ENCODE data around the gene MYO1B.

The MYO1B gene

GRCh38 chr2:191233533-191233932 is 11.7 kb upstream of the MYO1B start:
- no peaks in the 10 kb centered on the region for H3K4me1 ChIP-seq (ENCODE audit: insufficient read depth, low read length, poor library complexity, severe bottlenecking)
- H3K4me2 ChIP-seq (ENCODE audit: low read depth, low read length, poor library complexity, severe bottlenecking) = no peak overlapping the region
- no peaks in the 10 kb centered on the region for H3K9me3 ChIP-seq (ENCODE audit: insufficient read depth, low read depth, low read length)
- no peaks in the 10 kb centered on the region for H3K27me3 ChIP-seq (ENCODE audit: insufficient read depth, low read length, poor library complexity, severe bottlenecking)
- H3F3A ChIP-seq (ENCODE audit: low read depth) = no peaks in the 10 kb centered on the region
- no peak overlapping the region for H3K9ac ChIP-seq (ENCODE audit: low read depth, low read length, poor library complexity, severe bottlenecking)
- no peaks in the 10 kb centered on the region for H3K9me2 ChIP-seq (replicated peaks; ENCODE audit: low read depth, low read length)
- no peak for TF ChIP-seq EZH2phosphoT487 (IDR thresholded peaks at IDR 0.05; ENCODE audit: borderline replicate concordance)
- no peak for TF ChIP-seq CTCF (conservative IDR thresholded peaks at IDR 0.05; ENCODE audit: low read length)
- no peak overlapping the region for H3K4me3 ChIP-seq (ENCODE audit: low read length, poor library complexity, severe bottlenecking)
- H4K20me1 ChIP-seq (ENCODE audit: insufficient read depth, low read length, poor library complexity, severe bottlenecking) = no peaks in the 10 kb centered on the region
- H2AFZ ChIP-seq (ENCODE audit: low read length) = no peak overlapping the region
- H3K36me3 ChIP-seq (ENCODE audit: insufficient read depth, low read length) = no peaks in the 10 kb centered on the region
- H3K79me2 ChIP-seq (ENCODE audit: insufficient read depth, low read length) = no peaks in the 10 kb centered on the region

GRCh38 chr2:191234376-191234775 is 10.8 kb upstream of the MYO1B start:
- H3K4me3 ChIP-seq (ENCODE audit: low read length, poor library complexity, severe bottlenecking) = no peak overlapping the region
- H3K27me3 ChIP-seq (ENCODE audit: insufficient read depth, low read length, poor library complexity, severe bottlenecking) = no peaks in the 10 kb centered on the region
- H3K4me2 ChIP-seq (ENCODE audit: low read depth, low read length, poor library complexity, severe bottlenecking) = no peak overlapping the region
- H2AFZ ChIP-seq (ENCODE audit: low read length) = no peak overlapping the region
- no peaks in the 10 kb centered on the region for H3K36me3 ChIP-seq (ENCODE audit: insufficient read depth, low read length)
- H3F3A ChIP-seq (ENCODE audit: low read depth) = no peaks in the 10 kb centered on the region
- H3K9ac ChIP-seq (ENCODE audit: low read depth, low read length, poor library complexity, severe bottlenecking) = no peak overlapping the region
- H3K9me2 ChIP-seq (replicated peaks; ENCODE audit: low read depth, low read length) = no peaks in the 10 kb centered on the region
- no peaks in the 10 kb centered on the region for H4K20me1 ChIP-seq (ENCODE audit: insufficient read depth, low read length, poor library complexity, severe bottlenecking)
- no peaks in the 10 kb centered on the region for H3K4me1 ChIP-seq (ENCODE audit: insufficient read depth, low read length, poor library complexity, severe bottlenecking)
- no peaks in the 10 kb centered on the region for H3K79me2 ChIP-seq (ENCODE audit: insufficient read depth, low read length)
- TF ChIP-seq EZH2phosphoT487 (IDR thresholded peaks at IDR 0.05; ENCODE audit: borderline replicate concordance) (no peak), CTCF (conservative IDR thresholded peaks at IDR 0.05; ENCODE audit: low read length) (no peak)
- H3K9me3 ChIP-seq (ENCODE audit: insufficient read depth, low read depth, low read length) = no peaks in the 10 kb centered on the region

- no peaks in the 10 kb centered on the region for H3K9me3 ChIP-seq (ENCODE audit: insufficient read depth, low read depth, low read length)
- H3K4me2 ChIP-seq (ENCODE audit: low read depth, low read length, poor library complexity, severe bottlenecking) = no peak overlapping the region
- H2AFZ ChIP-seq (ENCODE audit: low read length) = no peak overlapping the region
- no peaks in the 10 kb centered on the region for H3K9me2 ChIP-seq (replicated peaks; ENCODE audit: low read depth, low read length)
- peaks cover 4% of the 10 kb centered on the region; the same call in 1 of the 2 replicates for H3K79me2 ChIP-seq (ENCODE audit: insufficient read depth, low read length)
- H3K9ac ChIP-seq (ENCODE audit: low read depth, low read length, poor library complexity, severe bottlenecking) = no peak overlapping the region
- no peaks in the 10 kb centered on the region for H3K36me3 ChIP-seq (ENCODE audit: insufficient read depth, low read length)
- no peaks in the 10 kb centered on the region for H3K27me3 ChIP-seq (ENCODE audit: insufficient read depth, low read length, poor library complexity, severe bottlenecking)
- H4K20me1 ChIP-seq (ENCODE audit: insufficient read depth, low read length, poor library complexity, severe bottlenecking) = no peaks in the 10 kb centered on the region
- H3K4me3 ChIP-seq (ENCODE audit: low read length, poor library complexity, severe bottlenecking) = no peak overlapping the region
- H3F3A ChIP-seq (ENCODE audit: low read depth) = no peaks in the 10 kb centered on the region
- TF ChIP-seq CTCF (conservative IDR thresholded peaks at IDR 0.05; ENCODE audit: low read length) (no peak), EZH2phosphoT487 (IDR thresholded peaks at IDR 0.05; ENCODE audit: borderline replicate concordance) (no peak)
- H3K4me1 ChIP-seq (ENCODE audit: insufficient read depth, low read length, poor library complexity, severe bottlenecking) = no peaks in the 10 kb centered on the region
Observed at GRCh38 chr2:191240871-191241270, 4.3 kb upstream of the MYO1B start.

All from Loucy (cell line).